Heart right ventricle (tissue), 16 donors: Measurements from ENCODE around the gene TBL2. TPM values are rescaled to one million over a fixed set of nuclear protein-coding genes. Genes with fewer than 3 reads are reported as not detected.
"Not testable (repeated sequence)": the region's sequence is repeated elsewhere in the genome, so short reads cannot be mapped to it uniquely, and the experiment has no call there.

Experiments
- ATAC-seq, 8 donors: fragments of 200-7000 bp; cut with Tn5 transposase; one replicate each; pipeline ENCODE4 v1.9.1; 2020; ENCODE audit warnings: mild to moderate bottlenecking in 8 of 8, moderate library complexity in 8 of 8, moderate number of reproducible peaks in 1 of 8
- DNase-seq, 2 donors: peaks; one replicate each; pipeline ENCODE4 v3.0.0-alpha.2; 2020
- H3K27ac ChIP-seq, 10 donors: fragments of 200-600 bp; sonication (generic) in 2 of 10; one replicate each; pipeline versions ENCODE4 v1.5.0 to v1.8.0; 2020 to 2022; ENCODE audit warnings: mild to moderate bottlenecking in 3 of 10
- H3K27me3 ChIP-seq, 7 donors: fragments of 200-600 bp; one replicate each; pipeline ENCODE4 v1.8.0; 2021 to 2022; ENCODE audit warnings: mild to moderate bottlenecking in 2 of 7
- H3K36me3 ChIP-seq, 9 donors: fragments of 200-600 bp; sonication (generic) in 1 of 9; one replicate each; pipeline versions ENCODE4 v1.5.0 to v1.8.0; 2020 to 2022; ENCODE audit warnings: mild to moderate bottlenecking in 2 of 9
- H3K4me1 ChIP-seq, 9 donors: fragments of 200-600 bp; sonication (generic) in 1 of 9; one replicate each; pipeline versions ENCODE4 v1.5.0 to v1.8.0; 2020 to 2022; ENCODE audit warnings: mild to moderate bottlenecking in 4 of 9
- H3K4me3 ChIP-seq, 10 donors: fragments of 200-600 bp; sonication (generic) in 2 of 10; one replicate each; pipeline versions ENCODE4 v1.5.0 to v1.8.0; 2020 to 2022; ENCODE audit warnings: mild to moderate bottlenecking in 7 of 10, moderate library complexity in 2 of 10
- H3K9me3 ChIP-seq, 11 donors: fragments of 200-600 bp in 10 of 11; sonication (generic) in 2 of 11; one replicate each; pipeline versions ENCODE4 v1.5.0 to v1.8.0; 2013 to 2022; ENCODE audit warnings: mild to moderate bottlenecking in 2 of 11, control low read depth in 1 of 11, moderate library complexity in 1 of 11
- CTCF ChIP-seq, 9 donors: fragments of 200-600 bp; sonication (generic) in 2 of 9; IDR thresholded peaks; one replicate each; pipeline versions ENCODE4 v1.5.0 to v1.8.0; 2021 to 2022; ENCODE audit warnings: antibody characterized with exemption in 9 of 9, mild to moderate bottlenecking in 5 of 9, moderate library complexity in 1 of 9
- WGBS, 2 donors: extraction: QIAGEN DNeasy Blood & Tissue Kit; methylation state at CpG; one replicate each; pipeline ENCODE4 v1.1.7; 2013; ENCODE audit warnings: inconsistent platforms in 1 of 2; 5-methylcytosine and 5-hydroxymethylcytosine counted together
- intact Hi-C, 10 donors: fragments of 100-400 bp; cut with DNase I; formaldehyde crosslinking; loops; one replicate each; pipeline versions ENCODE4 v1.11.1 to v1.14.2; 2022
- polyA plus RNA-seq, 2 donors: library from polyadenylated mRNA; stranded (reverse); fragments of 200-250 nt; gene quantifications; one replicate each; pipeline ENCODE4 v1.2.3, GENCODE V29; 2013
- total RNA-seq, 10 donors: library from RNA; stranded (reverse); fragmentation: NEBNext Ultra II Directional in 3 of 10; extraction: Animal tissue kit (Norgen Biotek cat#: 25700) in 3 of 10; gene quantifications; one replicate each; pipeline versions ENCODE4 v1.2.1 to v1.2.4, GENCODE V29; 2021 to 2023
- donor health status: Arrhythmogenic right ventricular cardiomyopathy.
- donor health status: ischemic (EF 13 %, LVEDD 7.1; RV severe dilation, severe dysfunction).
- donor health status: healthy with polysubstance abuse.
- donor health status: DM: no; HTN: yes; CAD: no.
- donor health status: DM: no; HTN: no; CAD: no.
- donor health status: ischemic (EF 25% LVEDD 6.9; RV normal size, moderate dysfunction).
- donor health status: ischemic (EF 25% LVEDD 5.7; RV mildly dilated, moderate dysfunction).
- donor health status: healthy.
- donor health status: DM: yes; HTN: yes; CAD: no.
- donor health status: Ischemic cardiomyopathy.
- donor health status: ischemic (EF 35%, LVEDD 5.7; RV mildly dilated, moderate dysfunction).
- donor health status: nonischemic (EF 11% LVEDD 7.7; RV severe dilation, severe dysfunction).
- donor health status: DM: yes; HTN: yes; CAD: no.
- donor health status: PGD.
- donor health status: ischemic (EF 29% LVEDD 5.4; RV normal size, mild dysfunction).
- donor health status: nonischemic (EF 23%, LVEDD 6.1; RV moderate dilation, normal function).

The TBL2 gene
- total and polyA plus RNA-seq, 12 donors = 6.9 to 22.1 (median 10.4) TPM

- no peak overlapping the region for H3K4me3 ChIP-seq
- intact Hi-C loops = no loop called here
- H3K36me3 ChIP-seq = peaks cover 7 to 60% (median 40%) of the 10 kb centered on the region in 9 donors
- 77 to 82% methylated on average over 5 of the region's 5 CpGs for WGBS, 2 donors
- ATAC-seq = no peak
- DNase-seq = no peak
- TF ChIP-seq CTCF (IDR thresholded peaks at IDR 0.05) = no peak
- no peaks in the 10 kb centered on the region for H3K27me3 ChIP-seq
- no peaks in the 10 kb centered on the region for H3K9me3 ChIP-seq
- no peak overlapping the region for H3K27ac ChIP-seq
- H3K4me1 ChIP-seq = peaks cover 0 to 18% (median 0%) of the 10 kb centered on the region in 9 donors
These were observed 9.3 kb downstream of the TBL2 start for GRCh38 chr7:73569042-73569608.

GRCh38 chr7:73567846-73568685, 10.3 kb downstream of the TBL2 start:
- DNase-seq = no peak

GRCh38 chr7:73567140-73567539, 11.2 kb downstream of the TBL2 start:
- ATAC-seq (no peak), DNase-seq (no peak)
- Histone ChIP-seq H3K27ac (no peak overlapping the region), H3K9me3 (no peaks in the 10 kb centered on the region), H3K27me3 (no peaks in the 10 kb centered on the region), H3K4me3 (no peak overlapping the region), H3K36me3 (peaks cover 0 to 40% (median 20%) of the 10 kb centered on the region in 9 donors), H3K4me1 (peaks cover 0 to 18% (median 0%) of the 10 kb centered on the region in 9 donors)
- intact Hi-C loops = no loop called here
- WGBS, 2 donors = 86 to 87% methylated on average over 4 of the region's 4 CpGs
- no peak for TF ChIP-seq CTCF (IDR thresholded peaks at IDR 0.05)

More at GRCh38 chr7:73567846-73568685, 10.3 kb downstream of the TBL2 start:
- peak in 1 of 8 donors; percentile 23 for ATAC-seq
- H3K36me3 ChIP-seq = peaks cover 6 to 49% (median 29%) of the 10 kb centered on the region in 9 donors
- H3K4me3 ChIP-seq = no peak overlapping the region
- WGBS, 2 donors = 80 to 82% methylated on average over 12 of the region's 12 CpGs
- intact Hi-C loops = no loop called here
- H3K4me1 ChIP-seq = peaks cover 0 to 18% (median 0%) of the 10 kb centered on the region in 9 donors
- no peaks in the 10 kb centered on the region for H3K27me3 ChIP-seq
- TF ChIP-seq CTCF (IDR thresholded peaks at IDR 0.05) = no peak
- no peaks in the 10 kb centered on the region for H3K9me3 ChIP-seq
- no peak overlapping the region for H3K27ac ChIP-seq

GRCh38 chr7:73566431-73566830, 11.9 kb downstream of the TBL2 start:
- ATAC-seq, intact Hi-C loops, DNase-seq, H3K9me3 ChIP-seq, H3K27me3 ChIP-seq: not testable (repeated sequence)
- H3K36me3 ChIP-seq = peaks cover 0 to 33% (median 14%) of the 10 kb centered on the region in 9 donors
- H3K27ac ChIP-seq = peak overlapping the region in 1 of 10 donors; percentile 53
- peaks cover 0 to 18% (median 0%) of the 10 kb centered on the region in 9 donors for H3K4me1 ChIP-seq
- H3K4me3 ChIP-seq = peak overlapping the region in 4 of 10 donors; percentile 21 to 51 (median 35)
